GM10847 (cell line): ENCODE results near the gene CNOT11.
A peak's percentile ranks its signal among the peaks of the same experiment; 100 is the strongest.

Experiments
- POLR2A ChIP-seq: IDR thresholded peaks from 2 replicates; pipeline ENCODE4 v1.6.1; 2011; ENCODE audit not compliant: insufficient read length; ENCODE audit errors: extremely low read depth

Gene CNOT11

DNA sequence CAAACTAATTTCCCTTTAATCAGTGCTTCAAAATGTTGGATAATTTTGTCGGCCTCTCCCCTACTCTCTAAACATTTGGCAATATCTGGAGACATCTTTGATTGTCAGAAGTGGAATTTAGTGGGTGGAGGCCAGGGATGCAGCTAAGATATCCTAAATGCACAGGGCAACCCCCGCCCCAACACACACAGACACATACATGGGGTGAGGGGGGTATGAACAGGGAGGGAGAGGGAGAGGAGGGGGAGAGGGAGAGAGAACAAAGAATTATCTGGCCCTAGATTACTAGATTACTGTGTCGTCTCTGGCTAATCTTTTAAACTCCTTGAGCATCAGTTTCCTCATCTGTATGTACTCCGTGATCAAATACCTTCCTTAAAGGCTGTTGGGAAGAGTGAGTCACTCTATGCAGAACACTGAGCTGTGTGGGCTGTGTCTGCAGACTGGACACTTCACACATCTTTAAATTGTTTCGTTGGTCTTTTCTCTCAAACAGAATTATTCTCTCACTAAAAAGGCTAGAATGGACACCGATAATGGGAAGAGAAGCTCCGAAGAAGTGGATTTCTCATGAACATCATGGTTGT lies 52.9 kb downstream of the CNOT11 start:
- no peak for TF ChIP-seq POLR2A

DNA sequence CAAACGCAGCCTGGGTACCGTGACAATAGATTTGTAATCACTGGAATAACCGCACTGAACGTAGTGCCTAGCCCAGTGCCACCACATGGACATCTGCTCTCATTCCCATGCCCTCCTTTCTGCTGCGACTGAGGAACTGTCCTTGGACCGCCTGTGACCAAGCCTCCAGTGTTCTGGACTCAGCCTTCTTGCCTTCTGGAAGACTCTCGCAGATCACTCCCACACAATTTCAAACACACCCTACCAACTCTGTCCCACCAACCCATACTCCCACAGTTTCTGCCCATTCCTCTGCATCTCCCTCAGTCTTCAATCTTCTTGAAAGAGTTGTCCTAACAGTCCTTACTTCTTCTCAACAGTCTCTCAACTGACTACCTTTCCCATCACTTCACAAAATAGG lies 53.7 kb downstream of the CNOT11 start:
- no peak for TF ChIP-seq POLR2A

DNA sequence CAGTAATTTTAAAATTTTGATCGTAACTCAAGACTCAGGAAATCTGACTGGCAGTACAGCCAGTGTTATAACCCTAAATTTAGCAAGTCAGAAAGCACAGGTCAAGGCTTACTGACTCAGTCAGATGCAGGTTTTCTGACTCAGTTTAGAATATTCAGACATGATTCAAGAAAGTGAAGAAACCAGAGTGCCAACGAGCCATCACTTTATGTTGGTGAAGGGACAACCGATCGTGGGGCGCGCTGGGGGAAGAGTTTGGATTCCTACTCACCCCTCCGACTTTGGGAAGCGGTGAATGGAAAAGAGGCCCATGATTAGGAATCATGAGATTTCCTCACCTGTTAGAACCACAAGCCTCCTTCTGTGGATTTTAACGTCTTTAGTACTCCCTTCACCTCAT lies 54.8 kb downstream of the CNOT11 start:
- no peak for TF ChIP-seq POLR2A

DNA sequence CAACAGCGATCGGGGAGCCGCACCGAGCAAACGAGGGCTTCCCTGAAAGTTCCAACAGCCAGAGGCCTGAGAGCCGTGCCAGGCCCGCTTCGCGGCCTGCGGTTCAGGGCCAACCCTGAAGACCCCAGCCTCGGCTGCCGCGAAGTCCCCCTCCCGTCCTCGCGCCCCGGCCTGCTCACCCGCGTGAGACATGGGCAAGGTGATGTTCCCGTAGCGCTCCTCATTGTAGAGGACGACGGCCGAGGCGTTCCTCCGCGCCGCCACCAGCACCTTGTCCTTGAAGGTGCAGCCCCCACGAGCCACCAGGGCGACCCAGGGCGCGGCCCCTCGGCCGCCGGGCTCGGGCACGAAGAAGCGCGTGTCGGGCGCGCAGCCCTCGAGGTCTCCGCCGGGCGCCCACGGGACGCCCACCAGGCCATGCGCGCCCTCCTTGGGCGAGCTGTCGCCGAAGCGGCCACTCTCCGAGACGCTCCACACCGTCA lies 55.3 kb downstream of the CNOT11 start:
- TF ChIP-seq POLR2A: no peak

DNA sequence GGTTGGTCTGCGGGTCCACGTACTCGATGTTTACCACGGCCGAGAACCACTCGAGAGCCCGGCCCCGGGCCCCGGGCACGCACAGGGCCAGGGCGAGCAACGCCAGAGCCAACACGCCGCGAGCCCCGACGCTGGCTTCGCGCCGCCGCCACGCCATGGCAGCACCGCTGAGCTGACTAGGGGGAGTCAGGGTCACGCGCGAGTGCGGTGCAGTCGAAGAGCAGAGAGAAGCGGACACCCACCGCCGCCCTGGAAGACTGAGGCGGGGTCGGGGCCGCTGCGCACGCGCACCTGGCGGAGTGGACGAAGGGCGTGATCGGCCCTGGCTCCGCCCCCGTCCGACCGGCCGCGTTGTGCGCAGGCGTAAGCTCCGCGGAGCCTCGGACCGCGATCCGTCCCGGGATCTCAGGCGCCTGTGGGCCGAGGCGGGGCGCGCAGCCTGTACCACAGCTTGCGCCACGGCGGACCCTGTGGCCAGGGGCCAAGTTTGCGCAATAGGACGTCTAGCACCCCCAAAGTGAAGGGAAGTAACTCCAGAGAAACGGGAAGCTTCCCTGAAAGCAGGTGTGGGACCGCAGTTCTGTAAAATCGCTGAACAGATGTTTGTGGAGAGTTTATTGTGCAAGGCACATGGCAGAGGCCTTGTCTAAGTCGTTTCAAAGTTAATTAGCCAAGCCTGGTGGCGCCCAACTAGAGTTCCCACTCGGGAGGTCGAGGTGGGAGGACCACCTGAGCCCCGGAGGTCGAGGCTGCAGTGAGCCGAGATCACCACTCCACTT lies 55.9 kb downstream of the CNOT11 start, which contains the start of gene RNF149:
TSS of gene RNF149 (minus strand) at position 270 of the 779 bp plus-strand sequence. CDS start at position 157, 113 bp downstream.
- TF ChIP-seq POLR2A: peak; percentile 84

DNA sequence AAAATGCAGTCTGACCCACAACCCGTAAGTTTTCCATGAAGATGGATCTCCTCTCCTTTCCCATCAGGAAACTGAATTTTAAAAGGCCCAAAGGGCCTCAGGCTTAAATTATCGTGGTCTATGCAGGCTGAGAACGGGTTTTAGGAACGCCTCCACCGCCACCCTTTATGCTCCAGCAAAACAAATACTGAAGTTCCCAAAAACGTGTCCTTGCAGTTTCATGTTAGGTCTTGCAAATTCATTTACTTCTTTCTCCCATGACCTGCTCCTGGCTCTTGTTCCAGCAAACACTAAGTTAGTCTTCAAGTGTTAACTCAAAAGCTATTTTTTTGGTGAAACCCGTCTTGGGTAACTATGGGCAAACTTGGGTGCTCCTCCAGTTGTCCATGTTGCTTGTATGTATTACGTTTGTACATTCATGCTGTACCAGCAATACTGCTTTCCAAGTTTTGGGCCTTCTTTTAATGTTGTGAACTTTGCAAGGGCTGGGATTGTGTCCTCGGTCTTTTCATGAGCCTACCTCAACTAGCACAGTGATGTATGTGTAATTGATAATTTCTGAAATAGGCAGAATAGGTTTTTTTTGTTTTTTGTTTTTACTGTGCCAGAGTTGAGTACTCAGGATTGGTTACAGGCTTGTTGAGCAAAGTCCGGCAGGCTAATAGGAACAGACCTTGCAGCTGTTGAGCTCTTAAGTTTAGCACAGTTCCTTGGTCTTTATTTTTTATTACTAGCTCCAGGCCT lies 57.6 kb downstream of the CNOT11 start:
- TF ChIP-seq POLR2A: no peak

DNA sequence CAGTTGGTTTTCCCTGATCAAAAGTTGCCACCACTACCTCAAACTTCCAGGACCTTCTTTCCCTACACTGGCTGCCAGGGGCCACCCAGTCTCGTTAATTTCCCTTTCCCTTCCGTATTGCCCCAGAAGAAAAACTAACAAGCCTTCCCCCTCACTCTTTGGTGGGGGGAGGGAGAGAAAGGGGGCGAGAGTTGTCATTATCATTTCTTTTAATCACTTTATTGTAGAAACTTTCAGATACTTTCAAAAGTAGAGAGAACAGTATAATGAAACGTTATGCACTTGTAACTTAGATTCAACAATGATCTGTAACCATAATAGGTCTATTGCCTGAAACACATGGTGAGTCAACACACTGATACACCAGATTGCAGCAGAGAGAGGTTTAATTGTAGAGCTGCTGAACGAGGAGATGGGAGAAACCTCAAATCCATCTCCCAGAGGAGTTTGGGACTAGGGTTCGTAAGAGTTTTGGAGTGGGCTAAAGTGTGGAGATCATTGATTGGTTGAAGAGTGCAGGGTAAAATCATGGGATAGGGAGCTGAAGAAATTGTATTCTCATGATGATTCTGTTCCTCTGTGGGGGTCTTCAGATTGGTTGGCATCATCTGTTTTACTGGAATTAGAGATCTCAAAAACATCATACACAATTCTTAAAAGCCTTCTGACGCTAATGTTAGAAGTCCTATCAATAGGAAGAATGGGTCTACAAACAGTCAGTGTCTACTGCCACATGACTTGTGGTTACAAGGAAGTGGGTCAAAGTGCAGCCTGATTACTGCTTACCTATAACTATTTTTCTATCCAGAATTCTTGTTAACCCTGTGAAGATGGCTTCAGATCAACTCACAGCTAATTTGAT lies 58.4 kb downstream of the CNOT11 start:
- no peak for TF ChIP-seq POLR2A

DNA sequence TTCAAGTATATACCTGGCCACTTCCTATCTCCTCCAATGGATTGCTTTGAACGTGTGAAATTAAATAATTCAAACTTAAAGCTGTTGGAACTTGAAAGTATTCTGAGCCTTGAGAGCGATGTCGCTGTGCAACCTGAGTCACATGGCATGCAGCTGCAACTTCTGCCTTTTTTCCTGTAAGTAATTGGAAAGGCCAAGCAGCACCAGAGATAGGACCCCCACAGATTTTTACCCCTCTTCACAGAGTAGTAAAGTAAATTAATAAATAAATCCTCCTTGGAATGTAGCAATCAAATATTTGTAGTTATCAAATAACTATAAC lies 59.0 kb downstream of the CNOT11 start:
- TF ChIP-seq POLR2A: no peak
